Measurements from ENCODE around the gene ANO2.

- TF ChIP-seq EZH2 (IDR thresholded peaks at IDR 0.05; ENCODE audit: borderline replicate concordance, low read depth, low read length, severe bottlenecking) (no peak), POLR2AphosphoS5 (IDR thresholded peaks at IDR 0.05; ENCODE audit: insufficient read depth, low read depth, low read length) (no peak), CTCF (IDR thresholded peaks at IDR 0.05; ENCODE audit: extremely low read depth in 1 of 2, insufficient read depth in 1 of 2, low read depth in 1 of 2, low read length in 2 of 2) (no peak), POLR2A (IDR thresholded peaks at IDR 0.05; ENCODE audit: low read depth, low read length) (no peak), MAX (IDR thresholded peaks at IDR 0.05; ENCODE audit: insufficient read depth, insufficient read length) (no peak), JUN (IDR thresholded peaks at IDR 0.05; ENCODE audit: borderline replicate concordance, insufficient read depth, insufficient read length, low read depth) (no peak), MYC (IDR thresholded peaks at IDR 0.05; ENCODE audit: low read depth, low read length) (no peak), GATA2 (IDR thresholded peaks at IDR 0.05; ENCODE audit: insufficient read depth, insufficient read length, low read depth, low read length) (no peak)
Observed at GRCh38 chr12:5628501-5628900, 316.6 kb downstream of the ANO2 start.
